Activated CD8-positive, alpha-beta T cell treated with anti-CD3 and anti-CD28 coated beads, Interleukin-2, amount 10 ng/mL, durations not matched to agents 7 days and 5 days (primary cell): Measurements from ENCODE around the gene GRIA4. TPM values are rescaled to one million over a fixed set of nuclear protein-coding genes. Genes with fewer than 3 reads are reported as not detected.

ENCODE experiments used
- ATAC-seq: fragments of 150-1000 bp; cut with Tn5 transposase; one replicate; pipeline ENCODE4 v1.10.0; 2021; ENCODE audit warnings: moderate library complexity
- CTCF ChIA-PET: fragments of 350-600 bp; sonication (Branson Sonifier 250); formaldehyde crosslinking; loops from one replicate; lab custom pipeline; 2021; ENCODE audit warnings: antibody characterized with exemption; lab: Charles Lee
- POLR2A ChIA-PET: fragments of 350-600 bp; sonication (Branson Sonifier 250); formaldehyde crosslinking; loops from one replicate; lab custom pipeline; 2021; ENCODE audit warnings: antibody characterized with exemption; lab: Charles Lee
- DNase-seq: peaks from one replicate; pipeline ENCODE4 v3.0.0-alpha.2; 2020
- H3K27ac Mint-ChIP-seq: one replicate; pipeline ENCODE4 v1.8.0; 2021; ENCODE audit warnings: mild to moderate bottlenecking, mixed read lengths
- H3K27me3 Mint-ChIP-seq: one replicate; pipeline ENCODE4 v1.8.0; 2021; ENCODE audit warnings: low read depth, mixed read lengths
- H3K36me3 Mint-ChIP-seq: one replicate; pipeline ENCODE4 v1.8.0; 2021; ENCODE audit warnings: low read depth, mixed read lengths
- H3K4me1 Mint-ChIP-seq: one replicate; pipeline ENCODE4 v1.8.0; 2021; ENCODE audit warnings: low read depth, mixed read lengths
- H3K4me3 Mint-ChIP-seq: one replicate; pipeline ENCODE4 v1.8.0; 2021; ENCODE audit warnings: mild to moderate bottlenecking, mixed read lengths
- H3K9me3 Mint-ChIP-seq: one replicate; pipeline ENCODE4 v1.8.0; 2022; ENCODE audit warnings: mixed read lengths; ENCODE audit not compliant: insufficient read depth
- total RNA-seq, 2 experiments: library from RNA; stranded (reverse); gene quantifications; one replicate each; pipeline ENCODE4 v1.2.3, GENCODE V29; 2021

Gene GRIA4
- total RNA-seq, 2 experiments from 2014 or later, result not detected

DNA sequence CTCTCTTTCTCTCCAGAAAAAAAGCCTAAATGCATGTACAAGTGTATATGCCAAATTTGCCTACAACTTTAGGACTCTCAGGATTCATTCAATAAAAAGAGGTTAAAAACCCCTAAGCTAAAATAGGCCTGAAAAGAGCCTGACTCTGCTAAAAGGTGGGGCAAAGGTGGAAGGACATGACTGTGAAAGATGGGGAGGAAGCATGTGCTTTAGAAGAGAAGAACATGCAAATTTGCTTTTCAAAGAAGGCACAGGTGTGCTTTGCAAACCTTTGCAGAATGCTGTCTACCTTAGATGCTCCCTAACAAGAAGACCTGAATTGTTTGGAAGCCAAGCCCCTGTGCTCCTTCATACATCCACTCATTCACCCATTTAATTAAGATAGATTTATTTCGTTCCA lies 87.4 kb downstream of the GRIA4 start:
- Mint-ChIP-seq H3K4me3 (no peak overlapping the region), H3K36me3 (no peaks in the 10 kb centered on the region), H3K4me1 (no peaks in the 10 kb centered on the region), H3K27ac (no peak overlapping the region), H3K27me3 (no peaks in the 10 kb centered on the region), H3K9me3 (no peaks in the 10 kb centered on the region)
- ATAC-seq, result no peak
- no peak for DNase-seq
- POLR2A ChIA-PET, result no interaction called here
- CTCF ChIA-PET, result no interaction called here

DNA sequence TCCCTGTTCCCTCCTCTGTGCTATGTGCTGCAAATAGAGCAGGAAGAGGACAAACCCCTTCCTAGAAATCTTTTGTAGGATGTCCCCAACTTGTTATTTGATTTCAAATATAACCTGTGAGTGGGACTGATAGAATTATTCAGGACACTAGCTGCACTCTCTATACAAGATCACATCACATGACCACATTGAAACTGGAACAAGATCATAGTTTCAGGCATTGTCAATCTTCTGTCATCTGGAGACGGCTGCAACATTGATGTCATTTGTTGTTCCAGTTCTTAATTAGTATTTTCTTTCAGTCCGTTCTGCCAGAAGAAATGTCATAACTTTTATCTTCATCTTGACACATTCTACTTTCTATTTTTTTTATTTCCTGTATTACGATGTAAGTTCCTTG lies 89.3 kb downstream of the GRIA4 start:
- ATAC-seq (no peak), DNase-seq (no peak)
- ChIA-PET POLR2A (no interaction called here), CTCF (no interaction called here)
- H3K4me1 Mint-ChIP-seq, result no peaks in the 10 kb centered on the region
- no peaks in the 10 kb centered on the region for H3K27me3 Mint-ChIP-seq
- no peaks in the 10 kb centered on the region for H3K9me3 Mint-ChIP-seq
- H3K4me3 Mint-ChIP-seq, result no peak overlapping the region
- no peak overlapping the region for H3K27ac Mint-ChIP-seq
- no peaks in the 10 kb centered on the region for H3K36me3 Mint-ChIP-seq

DNA sequence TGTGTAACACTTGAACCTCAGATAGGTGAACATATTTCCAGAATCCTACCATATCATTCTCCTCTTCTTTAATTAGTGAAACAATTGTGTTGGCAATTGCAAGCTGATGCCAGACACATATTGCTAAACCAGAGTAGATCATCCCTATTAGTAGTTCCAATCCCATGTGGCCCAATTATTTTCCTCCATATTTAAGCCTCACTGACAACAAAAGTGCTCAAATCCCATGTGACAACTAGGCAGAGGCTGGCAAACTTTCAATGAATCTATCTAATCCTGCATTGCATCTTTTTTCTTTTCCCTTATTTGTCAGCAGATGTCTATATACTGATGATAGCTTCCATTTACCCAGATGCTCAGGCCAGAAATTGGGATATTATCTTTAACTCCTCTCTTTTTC lies 90.4 kb downstream of the GRIA4 start:
- Mint-ChIP-seq H3K4me3 (no peak overlapping the region), H3K9me3 (no peaks in the 10 kb centered on the region), H3K4me1 (no peaks in the 10 kb centered on the region), H3K27me3 (no peaks in the 10 kb centered on the region), H3K27ac (no peak overlapping the region), H3K36me3 (no peaks in the 10 kb centered on the region)
- POLR2A ChIA-PET, result no interaction called here
- DNase-seq (no peak), ATAC-seq (no peak)
- CTCF ChIA-PET, result no interaction called here

- no peak for ATAC-seq
- POLR2A ChIA-PET, result no interaction called here
Observed at GRCh38 chr11:105701098-105701497, 91.2 kb downstream of the GRIA4 start.

GRCh38 chr11:105705786-105706530 lies 96.1 kb downstream of the GRIA4 start:
- Mint-ChIP-seq H3K4me3 (no peak overlapping the region), H3K27ac (no peak overlapping the region), H3K9me3 (no peaks in the 10 kb centered on the region), H3K27me3 (no peaks in the 10 kb centered on the region), H3K4me1 (no peaks in the 10 kb centered on the region), H3K36me3 (no peaks in the 10 kb centered on the region)
- ATAC-seq (no peak), DNase-seq (no peak)
- POLR2A ChIA-PET, result no interaction called here
- CTCF ChIA-PET, result no interaction called here

More at GRCh38 chr11:105701098-105701497, 91.2 kb downstream of the GRIA4 start:
- no peak overlapping the region for H3K27ac Mint-ChIP-seq
- no peaks in the 10 kb centered on the region for H3K4me1 Mint-ChIP-seq
- no peaks in the 10 kb centered on the region for H3K9me3 Mint-ChIP-seq
- DNase-seq, result no peak
- H3K36me3 Mint-ChIP-seq, result no peaks in the 10 kb centered on the region
- no peaks in the 10 kb centered on the region for H3K27me3 Mint-ChIP-seq
- CTCF ChIA-PET, result no interaction called here
- H3K4me3 Mint-ChIP-seq, result no peak overlapping the region

GRCh38 chr11:105713106-105713505 lies 103.2 kb downstream of the GRIA4 start:
- CTCF ChIA-PET, result no interaction called here
- no peak overlapping the region for H3K27ac Mint-ChIP-seq
- H3K36me3 Mint-ChIP-seq, result no peaks in the 10 kb centered on the region
- DNase-seq (no peak), ATAC-seq (no peak)
- POLR2A ChIA-PET, result no interaction called here
- no peaks in the 10 kb centered on the region for H3K9me3 Mint-ChIP-seq
- no peak overlapping the region for H3K4me3 Mint-ChIP-seq
- H3K4me1 Mint-ChIP-seq, result no peaks in the 10 kb centered on the region
- no peaks in the 10 kb centered on the region for H3K27me3 Mint-ChIP-seq

DNA sequence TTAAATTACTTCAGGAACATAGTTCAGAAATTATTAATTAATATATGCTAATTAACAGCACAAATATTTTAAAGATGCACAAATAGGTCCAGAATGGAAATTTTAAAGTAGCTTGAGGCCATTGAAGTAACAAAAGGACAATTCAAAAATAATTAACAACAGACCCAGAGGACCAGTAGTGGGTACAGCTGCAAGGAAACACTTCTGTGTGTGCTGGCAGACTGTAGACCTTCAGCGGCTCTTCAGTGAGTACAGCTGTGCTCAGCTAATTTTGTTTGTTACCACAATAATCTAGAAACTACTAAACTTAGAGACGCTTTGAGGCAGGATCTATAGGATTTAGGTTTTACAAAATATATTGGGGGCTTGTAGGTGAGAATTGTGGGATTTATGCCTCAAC lies 103.8 kb downstream of the GRIA4 start:
- ChIA-PET CTCF (no interaction called here), POLR2A (no interaction called here)
- no peak overlapping the region for H3K27ac Mint-ChIP-seq
- no peaks in the 10 kb centered on the region for H3K9me3 Mint-ChIP-seq
- H3K27me3 Mint-ChIP-seq, result no peaks in the 10 kb centered on the region
- H3K4me1 Mint-ChIP-seq, result no peaks in the 10 kb centered on the region
- DNase-seq (no peak), ATAC-seq (no peak)
- H3K4me3 Mint-ChIP-seq, result no peak overlapping the region
- no peaks in the 10 kb centered on the region for H3K36me3 Mint-ChIP-seq

DNA sequence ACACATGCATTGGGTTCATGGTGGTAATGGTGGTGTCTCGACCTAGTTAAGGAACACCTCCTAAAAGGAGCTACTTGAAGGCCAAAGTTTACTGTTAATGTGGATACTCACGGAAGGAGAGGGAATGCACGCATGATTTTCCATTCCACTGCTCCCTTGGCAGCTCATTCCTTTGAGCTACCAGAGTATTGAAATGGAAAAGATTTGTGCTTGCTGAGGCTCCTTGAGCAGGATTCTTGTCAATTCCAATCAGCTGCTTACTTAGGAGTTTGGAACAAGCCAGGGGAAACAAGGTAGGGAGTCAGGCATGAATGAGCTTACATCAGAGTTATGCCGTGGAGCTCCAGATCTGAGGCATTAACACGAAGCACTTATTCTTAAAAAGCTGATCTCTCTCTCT lies 108.8 kb downstream of the GRIA4 start:
- Mint-ChIP-seq H3K36me3 (no peaks in the 10 kb centered on the region), H3K4me1 (no peaks in the 10 kb centered on the region), H3K27me3 (no peaks in the 10 kb centered on the region), H3K9me3 (no peaks in the 10 kb centered on the region), H3K27ac (no peak overlapping the region), H3K4me3 (no peak overlapping the region)
- DNase-seq, result no peak
- no peak for ATAC-seq
- CTCF ChIA-PET, result no interaction called here
- POLR2A ChIA-PET, result no interaction called here

DNA sequence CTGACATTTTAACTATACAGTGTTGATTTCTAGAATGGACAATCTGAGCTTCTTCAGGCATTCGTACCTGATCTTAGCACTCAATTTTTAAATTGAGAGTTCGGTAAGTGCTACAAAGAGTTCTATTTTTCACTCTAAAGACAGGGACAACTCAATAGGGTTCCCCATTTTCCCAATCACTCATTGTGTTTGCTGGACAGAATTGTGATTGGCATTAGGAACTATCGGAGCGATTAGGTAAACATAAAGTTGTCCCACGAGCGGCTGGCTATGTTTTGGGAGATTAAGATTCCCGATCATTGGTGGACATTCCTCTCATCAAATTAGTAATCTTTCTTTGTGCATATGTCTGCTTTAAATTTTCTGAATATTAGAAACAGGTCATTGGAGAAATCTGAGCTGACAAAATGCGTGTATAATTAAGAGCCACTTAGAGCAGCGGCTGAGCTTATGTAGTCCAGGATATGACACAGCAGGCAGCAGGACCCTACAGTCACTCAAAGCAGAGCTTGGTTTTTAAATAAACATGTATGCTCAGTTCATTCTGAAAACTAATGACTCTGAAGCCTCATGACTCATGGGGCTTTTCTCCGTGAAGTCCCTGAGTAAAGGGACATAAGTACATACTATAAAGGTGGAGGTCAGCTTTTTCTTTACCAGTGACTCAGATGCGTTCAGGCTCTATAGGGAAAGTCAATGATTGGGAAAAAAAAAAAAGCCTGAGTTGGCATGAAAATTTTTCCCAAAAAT lies 109.4 kb downstream of the GRIA4 start:
- no peaks in the 10 kb centered on the region for H3K27me3 Mint-ChIP-seq
- H3K36me3 Mint-ChIP-seq, result no peaks in the 10 kb centered on the region
- H3K4me3 Mint-ChIP-seq, result no peak overlapping the region
- ChIA-PET CTCF (no interaction called here), POLR2A (no interaction called here)
- ATAC-seq (no peak), DNase-seq (no peak)
- no peaks in the 10 kb centered on the region for H3K9me3 Mint-ChIP-seq
- H3K27ac Mint-ChIP-seq, result no peak overlapping the region
- no peaks in the 10 kb centered on the region for H3K4me1 Mint-ChIP-seq

GRCh38 chr11:105720096-105720495 lies 110.2 kb downstream of the GRIA4 start:
- POLR2A ChIA-PET, result no interaction called here
- CTCF ChIA-PET, result no interaction called here
- no peaks in the 10 kb centered on the region for H3K9me3 Mint-ChIP-seq
- H3K4me1 Mint-ChIP-seq, result no peaks in the 10 kb centered on the region
- no peaks in the 10 kb centered on the region for H3K36me3 Mint-ChIP-seq
- H3K27ac Mint-ChIP-seq, result no peak overlapping the region
- no peak for DNase-seq
- ATAC-seq, result no peak
- no peaks in the 10 kb centered on the region for H3K27me3 Mint-ChIP-seq
- H3K4me3 Mint-ChIP-seq, result no peak overlapping the region

GRCh38 chr11:105723269-105723668 lies 113.4 kb downstream of the GRIA4 start:
- H3K4me3 Mint-ChIP-seq, result no peak overlapping the region
- H3K27me3 Mint-ChIP-seq, result no peaks in the 10 kb centered on the region
- CTCF ChIA-PET, result no interaction called here
- H3K4me1 Mint-ChIP-seq, result no peaks in the 10 kb centered on the region
- ATAC-seq, result no peak
- no peaks in the 10 kb centered on the region for H3K36me3 Mint-ChIP-seq
- POLR2A ChIA-PET, result no interaction called here
- no peak overlapping the region for H3K27ac Mint-ChIP-seq
- H3K9me3 Mint-ChIP-seq, result peaks cover 4% of the 10 kb centered on the region
- no peak for DNase-seq

GRCh38 chr11:105732611-105733010 lies 122.7 kb downstream of the GRIA4 start:
- ATAC-seq (no peak), DNase-seq (no peak)
- H3K27ac Mint-ChIP-seq, result no peak overlapping the region
- H3K4me1 Mint-ChIP-seq, result no peaks in the 10 kb centered on the region
- POLR2A ChIA-PET, result no interaction called here
- no peaks in the 10 kb centered on the region for H3K36me3 Mint-ChIP-seq
- CTCF ChIA-PET, result no interaction called here
- H3K9me3 Mint-ChIP-seq, result peaks cover 5% of the 10 kb centered on the region
- no peak overlapping the region for H3K4me3 Mint-ChIP-seq
- H3K27me3 Mint-ChIP-seq, result no peaks in the 10 kb centered on the region
